GM19468 (cell line): ENCODE data around the gene FGB.

Source experiments
- ATAC-seq: cut with Tn5 transposase; IDR thresholded peaks from one replicate; pipeline ENCODE4 v1.9.1; 2021; ENCODE audit warnings: mild to moderate bottlenecking, moderate library complexity, moderate number of reproducible peaks; ENCODE audit not compliant: unreplicated experiment; ENCODE audit errors: extremely low read depth

The FGB gene

GRCh38 chr4:154616287-154616686 lies 53.5 kb downstream of the FGB start:
- no peak for ATAC-seq

- peak; percentile 97 for ATAC-seq
These were observed 53.9 kb downstream of the FGB start for GRCh38 chr4:154616731-154617130.

GRCh38 chr4:154617820-154618317 lies 55.1 kb downstream of the FGB start:
- ATAC-seq: no peak

GRCh38 chr4:154618708-154619315 lies 56.0 kb downstream of the FGB start:
- ATAC-seq: peak; percentile 44

GRCh38 chr4:154620111-154620510 lies 57.3 kb downstream of the FGB start:
- no peak for ATAC-seq
